Omental fat pad (tissue), 4 donors: Measurements from ENCODE around the gene PPM1M. TPM values are rescaled to one million over a fixed set of nuclear protein-coding genes. Genes with fewer than 3 reads are reported as not detected.

ENCODE experiments used
- ATAC-seq: fragments of 150-250 bp; one replicate; pipeline ENCODE4 v1.9.1; 2016; ENCODE audit warnings: mild to moderate bottlenecking, moderate library complexity; ENCODE audit not compliant: low FRiP score
- DNase-seq: peaks from one replicate; pipeline ENCODE4 v3.0.0-alpha.2; 2019; ENCODE audit warnings: low spot score
- CTCF ChIP-seq, 3 donors: fragments of 450-650 bp; IDR thresholded peaks; one replicate each; pipeline ENCODE4 v1.5.1; 2016 to 2017; ENCODE audit warnings: antibody characterized with exemption in 3 of 3, mild to moderate bottlenecking in 3 of 3, moderate library complexity in 2 of 3
- total RNA-seq, 4 donors: library from RNA; depleted of rRNA; stranded (reverse); fragments of >200 nt; gene quantifications; one replicate each; pipeline ENCODE4 v1.1.0, GENCODE V29; 2016

PPM1M gene
- total RNA-seq, 4 donors from 2014 or later = 17.0 to 32.2 (median 23.9) TPM

DNA sequence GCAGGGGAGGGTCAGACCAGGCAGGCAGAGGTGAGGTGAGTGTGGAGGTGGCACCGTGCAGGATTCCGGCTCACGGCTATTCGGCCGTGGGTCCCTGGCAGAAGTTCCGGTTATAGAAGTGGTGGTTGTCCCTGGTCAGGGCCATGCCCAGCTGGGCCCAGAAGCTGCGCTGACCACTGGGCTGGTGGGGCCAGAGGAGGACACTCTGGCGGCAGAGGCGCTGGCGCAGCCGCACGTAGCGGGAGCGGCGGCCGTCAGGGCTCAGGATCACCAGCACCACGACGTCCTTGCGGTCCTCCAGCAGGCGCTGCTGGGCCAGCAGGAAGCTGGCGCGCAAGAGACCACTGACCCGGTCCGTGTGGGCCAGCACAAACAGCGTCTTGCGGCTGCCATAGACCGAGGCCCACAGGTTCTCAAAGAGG, 24.4 kb upstream of the PPM1M start:
- no peak for ATAC-seq

GRCh38 chr3:52221563-52222318, 23.8 kb upstream of the PPM1M start:
- ATAC-seq (no peak), DNase-seq (no peak)
- TF ChIP-seq CTCF (IDR thresholded peaks at IDR 0.05) = no peak

More for the DNA sequence above, 24.4 kb upstream of the PPM1M start:
- no peak for DNase-seq
- TF ChIP-seq CTCF (IDR thresholded peaks at IDR 0.05) = no peak

- ATAC-seq = no peak
Measured at GRCh38 chr3:52222319-52223221, 23.0 kb upstream of the PPM1M start.

GRCh38 chr3:52223449-52224408, 21.8 kb upstream of the PPM1M start:
- TF ChIP-seq CTCF (IDR thresholded peaks at IDR 0.05) = no peak
- ATAC-seq (no peak), DNase-seq (no peak)

More at GRCh38 chr3:52222319-52223221, 23.0 kb upstream of the PPM1M start:
- no peak for TF ChIP-seq CTCF (IDR thresholded peaks at IDR 0.05)
- no peak for DNase-seq

GRCh38 chr3:52225452-52226228, 19.9 kb upstream of the PPM1M start, which contains the start of gene TLR9:
TLR9 (minus strand) TSS chr3:52225645; CDS start chr3:52225529, 116 bp downstream.
- ATAC-seq (no peak), DNase-seq (no peak)
- no peak for TF ChIP-seq CTCF (IDR thresholded peaks at IDR 0.05)
